NCI-H345 treated with DMSO at 0.1 percent for 48 hours (cell line): ENCODE data around the gene CMTM7.
A peak's percentile ranks its signal among the peaks of the same experiment; 100 is the strongest.

Experiments
- DNase-seq: peaks from one replicate; lab custom pipeline; 2025; ENCODE audit not compliant: unreplicated experiment; lab: John Stamatoyannopoulos, UW

The CMTM7 gene

GRCh38 chr3:32484436-32484835 lies 92.8 kb downstream of the CMTM7 start:
- no peak for DNase-seq

DNA sequence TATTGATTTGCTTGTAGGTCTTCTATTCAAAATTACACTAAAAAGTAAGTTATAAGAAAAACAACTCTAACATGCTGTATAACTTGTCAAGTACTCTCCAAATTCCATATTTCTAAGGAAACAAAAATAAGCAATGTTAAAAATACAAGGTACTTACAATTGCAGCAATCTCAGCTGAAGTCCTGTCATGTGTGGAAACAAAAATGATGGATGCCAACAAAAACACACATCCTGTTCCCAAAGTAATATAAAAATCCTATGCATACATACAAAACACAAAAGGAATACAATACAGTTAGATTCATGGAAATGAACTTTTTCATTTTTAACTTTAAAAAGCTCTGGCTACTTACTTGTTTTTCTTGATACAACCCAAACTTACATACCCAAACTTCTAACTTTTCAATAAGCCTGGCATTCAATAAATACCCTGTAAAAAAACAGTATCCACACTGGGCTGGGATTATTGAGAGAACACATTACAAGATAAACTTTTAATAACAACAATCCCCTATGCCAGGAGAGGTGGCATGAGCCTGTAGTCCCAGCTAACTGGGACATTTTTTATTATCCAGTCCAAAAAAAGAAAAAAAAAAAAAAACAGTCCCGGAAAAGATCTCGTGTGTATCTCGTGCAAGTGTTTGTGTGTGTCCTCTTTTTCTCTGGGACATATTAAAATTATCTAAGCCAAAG lies 96.3 kb downstream of the CMTM7 start:
- DNase-seq, result no peak

- DNase-seq, result no peak
These were observed 96.9 kb downstream of the CMTM7 start for GRCh38 chr3:32488474-32489008.

DNA sequence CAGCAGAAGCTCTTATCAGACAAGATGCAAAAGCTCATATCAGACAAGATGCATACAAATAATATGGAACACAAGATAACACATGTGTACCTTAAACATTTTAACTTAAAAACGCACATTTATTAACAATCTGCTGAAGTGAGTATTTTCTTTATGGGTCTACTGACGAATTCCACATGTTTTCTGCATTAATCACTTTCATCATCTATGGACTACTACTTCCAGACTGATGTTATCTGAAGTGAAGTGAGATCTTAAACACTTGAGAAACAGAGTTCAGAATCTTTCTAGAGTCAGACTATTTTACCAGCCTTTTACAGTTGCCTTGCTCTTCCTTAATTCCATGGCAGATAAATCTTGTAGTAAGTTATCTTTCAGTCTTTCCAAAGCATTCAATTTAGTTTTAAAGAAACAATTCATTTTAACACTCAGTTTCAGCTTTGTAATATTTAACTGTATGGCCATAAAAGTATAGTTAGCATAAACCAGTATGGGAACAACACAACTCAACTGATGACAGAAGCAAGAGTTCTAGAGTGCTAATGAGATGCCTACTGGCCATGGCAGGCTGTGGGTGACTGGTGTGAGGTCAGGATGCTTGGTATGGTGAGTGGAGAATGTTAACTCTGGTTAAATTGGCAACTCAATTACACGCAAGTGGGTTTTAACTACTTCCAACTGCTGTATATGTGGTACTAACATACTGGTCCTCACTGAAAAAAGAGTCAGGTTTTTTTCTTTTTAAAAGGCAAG lies 101.2 kb downstream of the CMTM7 start:
- no peak for DNase-seq

DNA sequence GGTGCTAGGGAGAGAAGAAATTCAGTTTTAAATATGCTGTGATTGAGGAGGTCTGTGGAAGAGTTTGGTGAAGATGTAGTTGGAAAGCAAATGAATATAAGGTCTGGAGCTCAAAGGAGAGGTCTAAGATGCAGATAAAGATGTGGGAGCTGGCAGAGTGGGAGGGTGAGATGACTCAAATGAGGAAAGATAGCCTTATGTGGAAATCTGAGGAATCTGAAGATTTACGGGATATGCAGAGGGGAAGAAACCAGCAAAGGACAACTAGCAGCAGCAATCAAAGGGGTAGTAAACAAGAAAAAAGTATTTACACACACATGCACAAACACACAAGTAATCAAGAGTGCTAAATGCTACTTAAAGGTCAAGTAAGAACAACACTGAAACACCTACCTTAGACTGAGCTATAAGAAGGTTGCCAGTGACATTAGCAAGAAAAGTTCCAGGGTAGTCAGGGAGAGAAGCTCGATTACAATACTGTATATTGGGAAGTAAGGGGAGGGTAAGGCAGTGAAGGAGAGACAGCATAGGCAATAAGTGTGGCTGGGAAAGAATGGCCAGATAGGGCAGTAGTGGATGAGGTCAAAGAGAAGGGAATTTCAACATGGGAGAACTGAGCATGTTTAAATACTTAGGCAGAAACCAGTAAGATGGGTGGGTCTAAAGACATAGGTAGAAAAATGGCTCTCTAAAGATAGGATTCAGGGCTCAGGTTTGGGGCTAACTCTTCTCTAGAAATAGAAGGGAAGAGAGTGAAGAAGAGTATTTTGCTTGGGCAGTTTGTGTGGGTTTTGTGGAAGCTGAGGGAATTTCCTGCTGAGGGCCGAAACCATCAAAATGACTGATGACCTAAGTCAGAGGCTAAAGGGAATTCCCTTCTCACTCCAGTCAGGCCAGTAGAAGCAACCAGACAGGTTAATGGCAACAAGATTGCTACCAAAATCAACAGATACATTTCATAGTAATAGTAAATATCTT lies 102.1 kb downstream of the CMTM7 start:
- DNase-seq, result no peak

DNA sequence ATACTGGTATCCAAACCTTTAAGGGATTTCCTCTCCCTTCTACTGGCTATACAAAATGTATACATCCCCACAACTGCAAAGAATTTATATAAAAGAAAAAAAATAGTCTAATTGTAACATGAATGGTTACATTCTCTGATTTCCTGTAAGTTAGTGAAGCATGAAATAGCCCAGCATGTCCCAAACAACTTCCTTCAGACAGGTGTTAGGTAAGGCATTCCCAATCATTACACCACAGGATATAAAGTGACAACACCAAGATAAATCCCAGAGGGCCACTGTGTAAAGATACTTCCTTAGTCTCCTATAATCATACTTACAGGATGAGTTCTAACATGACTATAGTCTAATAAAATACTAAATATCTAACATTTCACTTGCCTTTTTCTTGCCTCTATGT lies 103.4 kb downstream of the CMTM7 start:
- no peak for DNase-seq

DNA sequence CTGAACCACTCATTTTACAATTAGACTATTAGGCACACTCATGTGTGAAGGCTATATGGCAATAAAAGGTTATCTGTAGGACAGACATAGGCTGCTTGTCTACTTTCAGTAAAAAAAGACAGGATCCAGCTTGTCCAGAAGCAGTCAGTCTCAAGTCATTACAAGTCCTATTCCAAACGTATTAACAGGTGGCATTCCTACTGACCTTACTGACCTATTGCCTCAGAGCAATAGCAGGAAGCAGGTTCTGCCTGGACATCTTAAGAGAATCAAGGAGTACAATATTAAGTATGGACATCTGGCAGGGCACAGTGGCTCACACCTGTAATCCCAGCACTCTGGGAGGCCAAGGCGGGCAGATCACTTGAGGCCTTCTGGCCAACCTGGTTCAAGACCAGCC lies 104.0 kb downstream of the CMTM7 start:
- no peak for DNase-seq

DNA sequence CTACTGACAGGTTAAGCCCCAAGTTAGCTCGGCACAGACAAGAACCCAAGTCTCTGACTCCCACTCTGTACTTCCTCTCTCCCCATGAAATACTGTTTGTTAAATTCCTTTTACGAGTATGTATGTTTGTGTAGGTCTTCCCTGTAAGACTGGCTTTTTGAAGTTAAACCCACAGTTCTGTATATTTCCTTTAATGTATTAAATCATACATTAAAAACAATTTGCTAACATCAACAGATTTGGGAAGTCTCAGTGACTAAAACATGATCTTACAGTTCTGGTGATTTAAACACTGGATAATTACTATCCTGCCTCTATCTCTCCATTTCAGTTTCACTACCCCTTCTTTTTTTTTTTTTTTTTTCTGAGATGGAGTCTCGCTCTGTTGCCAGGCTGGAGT lies 106.6 kb downstream of the CMTM7 start:
- DNase-seq, result no peak

GRCh38 chr3:32498992-32499391 lies 107.3 kb downstream of the CMTM7 start:
- DNase-seq, result no peak

DNA sequence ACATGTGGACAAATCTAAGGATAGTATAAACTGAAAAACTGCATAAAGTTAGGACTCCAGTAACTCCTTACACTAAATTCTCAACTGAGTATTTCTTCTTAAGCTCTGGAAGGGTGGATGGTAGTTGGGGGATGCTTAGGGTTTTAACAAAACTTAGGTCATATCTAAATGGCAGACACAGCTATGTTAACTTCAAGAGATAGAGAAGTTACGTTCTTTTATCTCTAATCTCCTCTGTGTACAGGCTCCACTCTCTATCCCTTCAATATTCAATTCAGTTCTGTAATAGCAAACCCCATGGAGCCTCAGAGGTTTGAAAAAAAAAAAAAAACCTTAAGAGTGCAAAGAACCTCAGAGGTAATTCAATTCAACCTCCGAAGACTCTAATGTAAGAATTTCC lies 107.9 kb downstream of the CMTM7 start:
- no peak for DNase-seq

- no peak for DNase-seq
These were observed 108.6 kb downstream of the CMTM7 start for GRCh38 chr3:32500231-32500630.

DNA sequence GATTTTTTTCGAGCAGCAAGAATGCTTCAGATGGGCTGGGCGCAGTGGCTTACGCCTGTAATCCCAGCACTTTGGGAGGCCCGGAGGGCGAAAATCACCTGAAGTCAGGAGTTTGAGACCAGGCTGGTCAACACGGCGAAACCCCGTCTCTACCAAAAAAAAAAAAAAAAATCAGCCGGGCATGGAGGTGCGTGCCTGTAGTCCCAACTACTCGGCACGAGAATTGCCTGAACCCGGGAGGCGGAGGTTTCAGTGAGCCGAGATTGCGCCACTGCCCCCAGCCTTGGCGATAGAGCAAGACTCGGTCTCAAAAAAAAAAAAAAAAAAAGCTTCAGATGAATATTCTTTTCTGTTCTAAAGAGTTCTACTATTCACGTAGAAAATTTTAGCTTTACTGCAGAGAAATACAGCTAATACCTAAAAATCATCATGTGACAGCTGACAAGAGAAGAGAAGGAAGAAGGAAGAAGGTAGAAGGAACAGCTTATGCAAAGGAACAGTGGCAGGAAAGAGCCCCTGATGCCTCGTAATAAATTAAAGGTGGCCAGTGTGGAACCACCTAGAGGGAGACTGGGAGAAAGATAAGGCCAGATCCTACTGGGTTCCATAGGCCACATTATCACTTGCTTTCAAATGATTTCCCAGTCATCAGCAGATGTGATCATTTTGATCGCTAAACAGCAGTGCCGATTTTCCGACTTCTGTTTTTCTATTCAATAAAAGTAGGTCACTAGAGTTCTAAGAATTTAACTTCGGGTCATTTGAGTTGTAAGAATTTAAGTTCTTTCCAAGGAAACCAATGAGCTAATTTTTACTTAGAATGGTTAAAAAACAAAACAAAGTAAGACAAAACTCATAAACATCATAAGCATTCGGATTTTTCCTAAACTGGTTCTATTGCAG lies 109.5 kb downstream of the CMTM7 start:
- DNase-seq, result no peak

GRCh38 chr3:32501783-32502117 lies 110.1 kb downstream of the CMTM7 start:
- DNase-seq, result no peak

- peak; percentile 22 for DNase-seq
These were observed 110.7 kb downstream of the CMTM7 start, which contains the start of gene CMTM6 for GRCh38 chr3:32502118-32502945. Gene CMTM6 (minus strand): TSS chr3:32502852. CDS start chr3:32502745, 107 bp downstream.

DNA sequence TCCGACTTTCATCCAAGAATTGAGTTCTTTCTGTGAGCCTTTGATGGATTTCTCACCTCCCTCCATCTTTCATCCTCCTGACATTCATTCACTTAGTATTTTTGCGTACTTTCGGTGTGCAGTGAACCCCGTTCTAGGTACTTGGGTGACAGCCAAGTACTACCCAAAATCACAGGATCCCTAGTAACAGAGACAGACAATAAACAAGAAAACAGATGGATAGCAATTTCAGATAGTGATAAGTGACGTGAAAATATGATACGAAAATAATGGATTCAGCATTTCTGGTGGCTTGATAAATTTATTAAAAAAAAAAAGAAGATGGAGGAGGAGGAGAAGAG lies 111.3 kb downstream of the CMTM7 start:
- DNase-seq, result no peak
